ENCODE data around the gene NISCH.

- TF ChIP-seq, protein P1, sequence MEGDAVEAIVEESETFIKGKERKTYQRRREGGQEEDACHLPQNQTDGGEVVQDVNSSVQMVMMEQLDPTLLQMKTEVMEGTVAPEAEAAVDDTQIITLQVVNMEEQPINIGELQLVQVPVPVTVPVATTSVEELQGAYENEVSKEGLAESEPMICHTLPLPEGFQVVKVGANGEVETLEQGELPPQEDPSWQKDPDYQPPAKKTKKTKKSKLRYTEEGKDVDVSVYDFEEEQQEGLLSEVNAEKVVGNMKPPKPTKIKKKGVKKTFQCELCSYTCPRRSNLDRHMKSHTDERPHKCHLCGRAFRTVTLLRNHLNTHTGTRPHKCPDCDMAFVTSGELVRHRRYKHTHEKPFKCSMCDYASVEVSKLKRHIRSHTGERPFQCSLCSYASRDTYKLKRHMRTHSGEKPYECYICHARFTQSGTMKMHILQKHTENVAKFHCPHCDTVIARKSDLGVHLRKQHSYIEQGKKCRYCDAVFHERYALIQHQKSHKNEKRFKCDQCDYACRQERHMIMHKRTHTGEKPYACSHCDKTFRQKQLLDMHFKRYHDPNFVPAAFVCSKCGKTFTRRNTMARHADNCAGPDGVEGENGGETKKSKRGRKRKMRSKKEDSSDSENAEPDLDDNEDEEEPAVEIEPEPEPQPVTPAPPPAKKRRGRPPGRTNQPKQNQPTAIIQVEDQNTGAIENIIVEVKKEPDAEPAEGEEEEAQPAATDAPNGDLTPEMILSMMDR (IDR thresholded peaks at IDR 0.05): no peak
- no peak for TF ChIP-seq EP300 (IDR thresholded peaks at IDR 0.05)
- TF ChIP-seq, protein P2, sequence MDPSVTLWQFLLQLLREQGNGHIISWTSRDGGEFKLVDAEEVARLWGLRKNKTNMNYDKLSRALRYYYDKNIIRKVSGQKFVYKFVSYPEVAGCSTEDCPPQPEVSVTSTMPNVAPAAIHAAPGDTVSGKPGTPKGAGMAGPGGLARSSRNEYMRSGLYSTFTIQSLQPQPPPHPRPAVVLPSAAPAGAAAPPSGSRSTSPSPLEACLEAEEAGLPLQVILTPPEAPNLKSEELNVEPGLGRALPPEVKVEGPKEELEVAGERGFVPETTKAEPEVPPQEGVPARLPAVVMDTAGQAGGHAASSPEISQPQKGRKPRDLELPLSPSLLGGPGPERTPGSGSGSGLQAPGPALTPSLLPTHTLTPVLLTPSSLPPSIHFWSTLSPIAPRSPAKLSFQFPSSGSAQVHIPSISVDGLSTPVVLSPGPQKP (IDR thresholded peaks at IDR 0.05; ENCODE audit: low read depth, low read length): no peak
Observed at GRCh38 chr3:52527732-52528585, 72.6 kb downstream of the NISCH start.
